Small intestine (tissue), 7 donors: ENCODE measurements around the gene CST3. TPM values are rescaled to one million over a fixed set of nuclear protein-coding genes. Genes with fewer than 3 reads are reported as not detected.

Experiments
- DNase-seq, 2 donors: peaks; one replicate each; pipeline versions ENCODE4 v3.0.0 to v3.0.0-alpha.2; 2013
- FAIRE-seq: peaks from 2 replicates; lab custom pipeline; 2012; peaks lifted over from hg19 to GRCh38; lab: Jason Lieb, UNC
- H3K27ac ChIP-seq, 3 donors: one replicate each; pipeline ENCODE4 v1.5.1; 2013; ENCODE audit warnings: low read length in 2 of 3, mild to moderate bottlenecking in 2 of 3, control low read depth in 1 of 3, inconsistent platforms in 1 of 3, low read depth in 1 of 3, moderate library complexity in 1 of 3
- H3K27me3 ChIP-seq, 3 donors: one replicate each; pipeline ENCODE4 v1.6.1; 2013; ENCODE audit warnings: low read length in 3 of 3, inconsistent platforms in 1 of 3; ENCODE audit not compliant: control insufficient read depth in 3 of 3, insufficient read depth in 3 of 3
- H3K36me3 ChIP-seq, 3 donors: one replicate each; pipeline ENCODE4 v1.6.1; 2013; ENCODE audit warnings: low read length in 3 of 3, inconsistent platforms in 1 of 3, low read depth in 1 of 3, mild to moderate bottlenecking in 1 of 3, moderate library complexity in 1 of 3; ENCODE audit not compliant: control insufficient read depth in 3 of 3, insufficient read depth in 2 of 3
- H3K4me1 ChIP-seq, 3 donors: one replicate each; pipeline ENCODE4 v1.6.1; 2013; ENCODE audit warnings: low read length in 2 of 3, inconsistent platforms in 1 of 3, low read depth in 1 of 3, mild to moderate bottlenecking in 1 of 3, moderate library complexity in 1 of 3; ENCODE audit not compliant: control insufficient read depth in 3 of 3, insufficient read depth in 2 of 3
- H3K4me3 ChIP-seq, 3 donors: one replicate each; pipeline ENCODE4 v1.5.1; 2013; ENCODE audit warnings: low read length in 3 of 3, control low read depth in 1 of 3, inconsistent platforms in 1 of 3, low read depth in 1 of 3, mild to moderate bottlenecking in 1 of 3, moderate library complexity in 1 of 3
- H3K9me3 ChIP-seq, 2 donors: one replicate each; pipeline ENCODE4 v1.6.1; 2013; ENCODE audit warnings: low read depth in 1 of 2, low read length in 1 of 2; ENCODE audit not compliant: control insufficient read depth in 2 of 2, insufficient read depth in 1 of 2
- WGBS, 3 donors: extraction: QIAGEN DNeasy Blood & Tissue Kit; methylation state at CpG; one replicate each; pipeline ENCODE4 v1.1.7; 2013; 5-methylcytosine and 5-hydroxymethylcytosine counted together
- polyA plus RNA-seq, 4 donors: library from polyadenylated mRNA; stranded (reverse) in 3 of 4; unstranded in 1 of 4; fragments of 200-250 nt in 3 of 4; fragments of 120-200 nt in 1 of 4; gene quantifications; one replicate each; pipeline versions ENCODE4 v1.2.1 to v1.2.3, GENCODE V29; 2013
- donor health status: healthy with polysubstance abuse.
- donor health status: control.
- donor health status: control.
- donor health status: Bipolar disorder and iron deficiency.
- donor health status: healthy.

CST3 gene
- polyA plus RNA-seq, 4 donors = 443 to 907 (median 470) TPM

DNA sequence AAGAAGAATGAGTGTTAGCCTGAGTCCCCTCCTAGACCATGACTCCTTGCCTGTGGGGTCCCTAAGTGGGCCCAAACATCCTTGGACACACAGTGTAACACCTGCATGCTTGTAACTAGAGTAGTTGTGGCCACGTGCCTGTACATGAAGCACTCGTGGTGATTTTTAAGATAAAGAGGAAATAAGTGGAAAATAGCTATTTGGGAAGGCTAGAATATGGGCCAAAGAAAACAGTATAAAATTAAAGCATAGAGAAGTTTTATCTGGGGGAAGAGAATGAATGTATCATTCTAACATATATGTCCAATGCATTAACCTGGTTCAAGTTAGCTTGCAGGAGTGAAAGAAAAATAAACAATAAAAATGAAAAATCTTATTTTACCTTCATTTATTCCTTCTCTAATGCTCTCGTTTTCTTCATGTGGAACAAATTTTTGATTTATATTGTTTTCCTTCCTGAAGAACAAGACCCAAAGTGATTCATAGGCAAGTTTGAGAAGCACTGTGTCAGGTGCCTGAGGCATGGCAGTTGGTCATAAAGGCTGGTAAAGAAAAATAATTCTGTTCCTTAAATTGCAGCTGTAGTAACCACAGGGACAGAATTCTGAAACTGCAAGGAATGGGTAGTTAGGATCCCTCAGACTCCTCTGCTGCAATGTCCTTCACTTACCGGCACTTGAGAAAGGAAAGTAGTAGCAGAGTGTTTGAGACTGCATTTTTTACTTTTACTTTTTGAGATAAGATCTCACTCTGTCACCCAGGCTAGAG is 8.5 kb upstream of the CST3 start:
- Histone ChIP-seq H3K27me3 (no peaks in the 10 kb centered on the region), H3K27ac (no peak overlapping the region), H3K9me3 (no peaks in the 10 kb centered on the region), H3K4me1 (no peaks in the 10 kb centered on the region), H3K36me3 (no peaks in the 10 kb centered on the region), H3K4me3 (no peak overlapping the region)
- FAIRE-seq = no peak
- 56 to 80% (median 64%) methylated on average over 4 of the region's 4 CpGs for WGBS, 3 donors
- DNase-seq = no peak

DNA sequence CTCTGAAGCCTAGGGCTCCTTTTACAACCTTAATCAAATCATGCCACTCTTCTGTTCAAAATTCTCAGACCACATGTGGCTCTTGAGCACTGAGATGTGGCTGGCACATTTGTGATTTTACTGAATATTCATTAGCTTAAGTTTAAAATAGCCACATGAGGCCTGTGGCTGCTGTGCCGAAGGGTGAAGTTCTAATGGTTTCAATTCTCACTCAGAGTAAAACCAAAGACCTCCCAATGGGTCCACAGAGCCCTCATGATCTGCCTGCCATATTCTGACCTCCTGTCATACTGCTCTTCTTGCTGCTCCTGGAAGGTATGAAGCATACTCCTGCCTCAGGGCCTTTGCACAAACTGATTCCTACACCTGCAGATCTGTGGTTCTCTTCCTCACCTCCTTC is 7.8 kb upstream of the CST3 start:
- FAIRE-seq (no peak), DNase-seq (no peak)
- Histone ChIP-seq H3K36me3 (no peaks in the 10 kb centered on the region), H3K27me3 (no peaks in the 10 kb centered on the region), H3K4me3 (no peak overlapping the region), H3K27ac (no peak overlapping the region), H3K9me3 (no peaks in the 10 kb centered on the region), H3K4me1 (no peaks in the 10 kb centered on the region)
- WGBS, 3 donors = 76 to 86% (median 81%) methylated on average over 1 of the region's 1 CpG

DNA sequence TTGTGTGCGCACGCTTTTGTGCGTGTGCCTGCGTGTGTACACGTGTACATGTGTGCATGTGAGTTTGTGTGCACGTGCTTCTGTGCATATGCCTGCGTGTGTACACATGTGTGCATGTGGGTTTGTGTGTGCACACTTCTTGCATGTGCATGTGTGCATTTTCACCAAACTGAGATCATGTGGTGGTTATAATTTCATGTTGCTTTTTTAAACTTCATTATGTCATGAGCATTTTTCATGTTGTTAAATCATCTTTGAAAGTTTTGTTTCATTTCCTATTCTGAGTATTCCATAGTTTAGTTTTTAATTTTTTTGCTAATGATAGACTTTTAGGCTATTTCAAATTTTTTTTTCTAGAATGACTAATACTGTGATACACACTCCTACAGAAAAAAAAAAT is 6.4 kb upstream of the CST3 start:
- peaks cover 0 to 7% of the 10 kb centered on the region in 2 donors for H3K9me3 ChIP-seq
- no peaks in the 10 kb centered on the region for H3K27me3 ChIP-seq
- no peak overlapping the region for H3K4me3 ChIP-seq
- no peak overlapping the region for H3K27ac ChIP-seq
- H3K4me1 ChIP-seq = peaks cover 0 to 3% (median 0%) of the 10 kb centered on the region in 3 donors
- FAIRE-seq = no peak
- H3K36me3 ChIP-seq = no peaks in the 10 kb centered on the region
- no peak for DNase-seq
- WGBS, 3 donors = 95 to 98% (median 96%) methylated on average over 7 of the region's 7 CpGs

DNA sequence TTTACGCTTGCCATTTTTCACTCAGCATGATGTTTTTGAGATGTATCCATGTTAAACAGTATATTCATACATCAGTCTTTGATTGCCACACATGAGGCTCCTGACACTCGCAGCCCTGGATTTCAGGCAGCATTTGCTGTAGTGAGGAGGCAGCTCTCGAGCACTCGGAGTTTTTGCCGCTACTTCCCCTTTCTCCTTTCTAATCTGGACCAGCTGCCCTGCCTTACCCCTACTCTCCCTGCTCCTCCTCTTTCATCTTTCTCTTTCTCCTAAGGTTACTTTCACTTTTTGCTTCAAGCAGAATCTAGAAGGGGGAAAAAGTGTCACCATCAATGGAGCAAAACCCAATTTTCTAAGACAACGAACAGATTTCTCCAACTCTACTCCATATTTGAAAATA is 5.9 kb upstream of the CST3 start:
- Histone ChIP-seq H3K4me1 (peaks cover 0 to 3% (median 0%) of the 10 kb centered on the region in 3 donors), H3K36me3 (no peaks in the 10 kb centered on the region), H3K27ac (no peak overlapping the region), H3K4me3 (no peak overlapping the region), H3K9me3 (peaks cover 0 to 7% of the 10 kb centered on the region in 2 donors), H3K27me3 (no peaks in the 10 kb centered on the region)
- WGBS, 3 donors = 53 to 65% (median 65%) methylated on average over 6 of the region's 6 CpGs
- no peak for DNase-seq
- FAIRE-seq = no peak

DNA sequence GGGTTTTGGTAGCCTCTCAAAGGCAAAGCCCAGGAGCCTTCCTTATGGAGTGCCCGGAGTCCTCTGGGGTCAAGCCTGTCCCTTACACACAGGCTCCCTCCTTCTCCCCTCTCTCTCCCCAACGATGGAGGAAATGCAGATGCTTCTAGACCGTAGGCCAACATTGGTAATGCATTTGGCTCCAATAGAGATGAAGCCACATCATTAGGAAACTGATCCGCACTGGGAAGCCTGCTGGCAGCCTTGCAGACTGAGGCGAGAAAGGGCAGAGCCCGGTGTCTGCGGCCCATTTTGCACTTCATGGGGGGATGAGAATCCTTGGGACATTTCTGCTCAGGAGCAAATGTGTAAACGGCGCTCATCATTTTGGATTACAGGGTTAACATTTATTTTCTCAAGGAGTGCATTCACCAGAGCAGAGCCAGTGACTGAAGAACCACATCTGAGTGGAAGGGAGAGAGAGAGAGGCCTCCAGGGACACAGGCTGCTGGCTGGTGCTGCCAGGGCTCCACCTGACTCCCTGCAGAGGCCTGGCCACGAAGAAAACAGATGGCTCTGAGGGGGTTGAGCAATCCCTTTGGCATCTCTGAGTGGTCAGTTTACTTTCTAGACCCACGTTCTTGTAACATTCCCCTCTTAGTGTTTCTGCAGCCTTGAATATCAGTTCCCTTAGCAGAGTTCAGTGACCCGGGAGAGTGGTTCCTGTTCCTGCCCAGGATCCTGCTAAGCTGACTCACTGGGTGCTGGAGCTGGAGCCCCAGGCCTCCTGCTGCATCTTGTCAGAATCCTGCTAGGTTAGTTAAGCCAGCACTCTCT is 4.4 kb upstream of the CST3 start:
- H3K36me3 ChIP-seq = no peaks in the 10 kb centered on the region
- no peaks in the 10 kb centered on the region for H3K27me3 ChIP-seq
- 65 to 80% (median 73%) methylated on average over 12 of the region's 12 CpGs for WGBS, 3 donors
- H3K4me3 ChIP-seq = no peak overlapping the region
- FAIRE-seq (no peak), DNase-seq (no peak)
- H3K9me3 ChIP-seq = peaks cover 0 to 7% of the 10 kb centered on the region in 2 donors
- H3K4me1 ChIP-seq = peaks cover 0 to 3% (median 0%) of the 10 kb centered on the region in 3 donors
- no peak overlapping the region for H3K27ac ChIP-seq

DNA sequence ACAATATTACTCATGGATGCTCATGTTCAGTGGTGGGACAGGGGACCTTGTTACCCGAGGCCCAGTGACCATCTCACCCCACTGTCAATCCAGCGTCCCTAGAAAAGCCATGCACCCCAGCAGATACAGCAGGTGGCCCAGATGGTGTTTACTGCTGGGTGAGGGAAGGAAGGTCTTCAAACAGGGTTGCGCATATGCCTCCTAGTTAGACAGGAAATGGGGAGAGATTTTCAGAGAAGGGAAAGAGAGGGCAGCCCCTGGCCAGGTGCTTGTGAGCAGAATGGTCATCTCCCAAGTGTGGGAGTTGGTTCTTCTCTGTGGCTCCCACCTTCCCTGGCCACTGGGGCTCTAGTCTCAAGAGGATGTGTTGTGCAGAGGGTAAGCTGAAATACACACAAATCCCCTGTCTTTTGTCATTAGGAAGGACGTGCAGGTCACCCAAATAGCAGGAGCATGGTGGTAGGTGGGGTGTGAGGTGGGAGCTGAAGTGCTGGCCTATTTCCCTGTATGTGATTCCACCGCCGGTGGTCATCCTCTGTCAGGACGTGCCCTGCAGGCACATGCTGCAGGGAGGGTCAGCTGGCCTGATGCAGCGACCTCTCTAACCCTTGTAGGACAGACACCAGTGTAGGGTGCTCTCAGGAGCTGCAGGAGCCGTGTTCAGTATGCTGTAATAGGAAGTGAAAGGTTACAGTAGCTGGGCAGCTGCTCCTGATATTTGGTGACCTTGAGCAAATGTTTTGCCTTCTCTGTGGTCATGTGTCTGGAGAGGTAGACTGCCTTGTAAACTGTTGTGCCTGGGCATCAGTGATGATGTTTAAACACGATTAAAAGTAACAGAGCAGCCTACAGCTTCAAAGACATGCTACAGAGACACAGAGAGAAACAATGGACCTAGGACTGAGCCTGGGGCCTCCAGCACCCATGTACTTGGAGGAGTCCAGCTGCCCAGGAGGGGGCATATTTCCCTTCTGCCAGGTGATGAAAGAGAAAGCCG is 3.2 kb upstream of the CST3 start:
- Histone ChIP-seq H3K27me3 (no peaks in the 10 kb centered on the region), H3K36me3 (peaks cover 0 to 5% (median 0%) of the 10 kb centered on the region in 3 donors), H3K9me3 (peaks cover 0 to 7% of the 10 kb centered on the region in 2 donors), H3K4me1 (peaks cover 3 to 5% (median 3%) of the 10 kb centered on the region in 3 donors), H3K4me3 (no peak overlapping the region), H3K27ac (no peak overlapping the region)
- 76 to 82% (median 77%) methylated on average over 11 of the region's 11 CpGs for WGBS, 3 donors
- no peak for DNase-seq
- FAIRE-seq = no peak

DNA sequence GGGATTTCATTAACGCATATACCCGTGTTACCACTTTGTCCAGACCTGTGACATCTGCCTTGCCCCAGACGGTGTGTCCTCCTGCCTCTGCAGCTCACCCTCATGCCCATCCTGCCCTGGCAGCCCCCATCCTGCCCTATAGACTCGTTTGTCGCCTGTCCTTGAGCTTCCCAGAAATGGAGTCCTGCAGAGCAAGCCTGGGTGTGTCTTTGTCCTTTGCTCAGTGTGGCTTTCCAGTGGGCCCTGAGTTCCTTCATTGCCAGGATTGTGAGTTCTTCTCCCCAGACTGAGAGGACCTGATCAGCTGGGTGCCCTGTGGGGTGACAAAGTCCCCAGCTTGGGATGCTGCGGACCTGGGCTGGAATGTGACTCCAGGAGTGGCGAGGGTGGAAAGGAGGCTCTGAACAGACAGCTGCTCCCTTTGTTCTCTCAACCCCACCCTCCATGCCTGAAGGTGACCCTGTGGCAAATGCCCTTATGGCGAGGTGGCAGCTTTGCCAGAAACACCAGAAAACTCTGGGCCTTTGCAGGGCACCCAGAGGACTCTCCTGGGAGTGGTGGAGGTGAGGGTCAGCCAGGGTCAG is 2.4 kb upstream of the CST3 start:
- FAIRE-seq (no peak), DNase-seq (peak in 1 of 2 donors; percentile 40)
- Histone ChIP-seq H3K27ac (no peak overlapping the region), H3K4me3 (no peak overlapping the region), H3K4me1 (peaks cover 3 to 10% (median 5%) of the 10 kb centered on the region in 3 donors), H3K9me3 (peaks cover 0 to 7% of the 10 kb centered on the region in 2 donors), H3K36me3 (peaks cover 0 to 10% (median 0%) of the 10 kb centered on the region in 3 donors), H3K27me3 (no peaks in the 10 kb centered on the region)
- WGBS, 3 donors = 52 to 78% (median 64%) methylated on average over 8 of the region's 8 CpGs
